Thoracic aorta (tissue), 2 donors: ENCODE results near the gene FKBP9. TPM values are rescaled to one million over a fixed set of nuclear protein-coding genes. Genes with fewer than 3 reads are reported as not detected.
A peak's percentile ranks its signal among the peaks of the same experiment; 100 is the strongest.
"Not testable (repeated sequence)": the region's sequence is repeated elsewhere in the genome, so short reads cannot be mapped to it uniquely, and the experiment has no call there.

Source experiments
- ATAC-seq: fragments of 150-250 bp; one replicate; pipeline ENCODE4 v1.8.0; 2017; ENCODE audit warnings: low read depth; ENCODE audit not compliant: insufficient number of reproducible peaks, low FRiP score
- DNase-seq: peaks from one replicate; pipeline ENCODE4 v3.0.0-alpha.2; 2020; ENCODE audit warnings: low spot score
- H3K27ac ChIP-seq, 2 donors: fragments of 200-600 bp; sonication (generic); 1 replicate in 1 of 2; 2 replicates in 1 of 2; pipeline ENCODE4 v1.5.1; 2016; ENCODE audit warnings: mild to moderate bottlenecking in 2 of 2, moderate library complexity in 2 of 2
- H3K27me3 ChIP-seq: fragments of 200-600 bp; sonication (generic); replicated peaks from 2 replicates; pipeline ENCODE4 v1.6.0; 2016; ENCODE audit warnings: mild to moderate bottlenecking; ENCODE audit not compliant: insufficient read depth
- H3K36me3 ChIP-seq: fragments of 200-600 bp; sonication (generic); one replicate; pipeline ENCODE4 v1.5.1; 2016
- H3K4me1 ChIP-seq, 2 donors: fragments of 200-600 bp; sonication (generic); 1 replicate in 1 of 2; 2 replicates in 1 of 2; pipeline versions ENCODE4 v1.5.1 to v1.6.0; 2016; ENCODE audit warnings: low read depth in 2 of 2, mild to moderate bottlenecking in 1 of 2; ENCODE audit not compliant: control insufficient read depth in 1 of 2
- H3K4me3 ChIP-seq: fragments of 200-600 bp; sonication (generic); 2 replicates; pipeline ENCODE4 v1.5.1; 2016; ENCODE audit warnings: mild to moderate bottlenecking
- H3K9me3 ChIP-seq: fragments of 200-600 bp; sonication (generic); 2 replicates; pipeline ENCODE4 v1.5.1; 2016
- total RNA-seq, 2 donors: library from RNA; depleted of rRNA; stranded (reverse); fragments of >200 nt; gene quantifications; one replicate each; pipeline versions ENCODE4 v1.1.0 to v1.2.3, GENCODE V29; 2016
- TF ChIP-seq, protein P1 (sequence below): fragments of 200-600 bp; sonication (generic); IDR thresholded peaks from one replicate; pipeline ENCODE4 v1.5.1; 2019; ENCODE audit warnings: antibody characterized with exemption

The FKBP9 gene
- total RNA-seq, 2 donors from 2014 or later = 166 to 196 TPM

DNA sequence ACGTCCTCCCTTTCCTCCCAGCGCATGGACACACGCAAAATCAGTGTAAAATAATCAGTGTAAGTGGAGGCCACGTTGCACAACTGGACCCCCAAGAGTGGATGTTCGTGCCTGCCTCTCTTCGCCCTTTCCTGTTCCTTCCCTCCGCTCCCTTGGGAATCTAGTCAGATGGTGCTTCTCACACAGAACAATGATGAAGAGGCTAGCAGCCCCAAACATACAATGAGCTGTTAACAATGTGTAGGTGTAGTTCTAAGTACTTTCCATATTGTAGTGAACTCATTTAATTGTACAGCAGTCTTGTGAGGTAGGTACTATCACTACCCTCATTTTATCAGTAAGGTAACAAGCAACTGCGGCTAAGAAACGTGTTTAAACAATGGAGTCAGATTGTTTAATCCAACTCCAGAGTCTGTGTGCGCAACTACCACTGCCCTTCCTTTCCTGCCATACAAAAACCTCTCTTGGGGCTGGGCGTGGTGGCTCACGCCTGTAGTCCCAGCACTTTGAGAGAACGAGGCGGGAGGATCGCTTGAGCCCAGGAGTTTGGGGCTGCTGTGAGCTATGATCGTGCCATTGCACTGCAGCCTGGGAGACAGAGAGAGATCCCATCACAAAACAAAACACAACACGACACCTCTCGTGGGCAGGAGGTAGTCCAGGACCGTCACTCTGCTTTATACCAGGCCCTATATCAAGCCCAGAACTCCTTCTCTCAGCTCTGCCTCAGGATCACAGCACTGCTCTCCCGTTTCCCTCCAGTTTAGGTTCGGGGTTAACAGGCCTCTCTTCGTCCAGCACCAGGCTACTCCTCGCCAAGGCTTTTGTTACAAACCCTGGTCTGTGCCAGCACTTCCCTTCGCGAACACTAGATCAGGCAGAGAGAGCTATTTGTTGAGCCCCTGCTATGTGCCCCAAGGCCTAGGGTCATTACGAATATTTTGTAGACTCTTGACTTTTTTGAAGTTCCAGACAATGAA is 1.1 kb downstream of the FKBP9 start:
- Histone ChIP-seq H3K9me3 (no peaks in the 10 kb centered on the region), H3K4me3 (peak overlapping the region; percentile 79), H3K27ac (peak overlapping the region; percentile 82 to 88), H3K4me1 (peaks cover 13 to 15% of the 10 kb centered on the region in 2 donors), H3K36me3 (no peaks in the 10 kb centered on the region), H3K27me3 (no peaks in the 10 kb centered on the region)
- TF ChIP-seq, protein P1, sequence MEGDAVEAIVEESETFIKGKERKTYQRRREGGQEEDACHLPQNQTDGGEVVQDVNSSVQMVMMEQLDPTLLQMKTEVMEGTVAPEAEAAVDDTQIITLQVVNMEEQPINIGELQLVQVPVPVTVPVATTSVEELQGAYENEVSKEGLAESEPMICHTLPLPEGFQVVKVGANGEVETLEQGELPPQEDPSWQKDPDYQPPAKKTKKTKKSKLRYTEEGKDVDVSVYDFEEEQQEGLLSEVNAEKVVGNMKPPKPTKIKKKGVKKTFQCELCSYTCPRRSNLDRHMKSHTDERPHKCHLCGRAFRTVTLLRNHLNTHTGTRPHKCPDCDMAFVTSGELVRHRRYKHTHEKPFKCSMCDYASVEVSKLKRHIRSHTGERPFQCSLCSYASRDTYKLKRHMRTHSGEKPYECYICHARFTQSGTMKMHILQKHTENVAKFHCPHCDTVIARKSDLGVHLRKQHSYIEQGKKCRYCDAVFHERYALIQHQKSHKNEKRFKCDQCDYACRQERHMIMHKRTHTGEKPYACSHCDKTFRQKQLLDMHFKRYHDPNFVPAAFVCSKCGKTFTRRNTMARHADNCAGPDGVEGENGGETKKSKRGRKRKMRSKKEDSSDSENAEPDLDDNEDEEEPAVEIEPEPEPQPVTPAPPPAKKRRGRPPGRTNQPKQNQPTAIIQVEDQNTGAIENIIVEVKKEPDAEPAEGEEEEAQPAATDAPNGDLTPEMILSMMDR = no peak
- no peak for ATAC-seq
- DNase-seq = no peak

DNA sequence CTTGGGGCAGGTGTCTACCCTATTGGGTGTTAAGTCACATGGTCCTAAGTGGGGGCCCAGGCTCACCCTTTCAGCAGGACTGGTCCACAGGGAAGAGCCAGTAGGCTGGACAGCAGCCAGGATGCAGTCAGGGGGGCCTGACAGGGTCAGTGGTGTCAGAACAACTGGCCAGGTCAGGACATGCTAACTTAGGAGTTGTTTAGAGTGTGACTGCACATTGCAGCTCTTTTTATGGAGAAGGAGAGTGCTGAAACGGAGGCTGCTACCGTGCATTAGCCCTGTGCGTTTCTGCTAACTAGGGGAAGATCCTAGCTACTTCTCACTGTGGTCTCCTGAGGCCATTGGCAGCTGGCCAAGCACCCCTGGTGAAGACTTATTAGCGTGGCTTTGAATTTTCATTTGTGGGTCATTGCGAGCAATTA is 6.7 kb downstream of the FKBP9 start:
- H3K9me3 ChIP-seq, H3K27ac ChIP-seq, H3K4me3 ChIP-seq, H3K4me1 ChIP-seq, H3K36me3 ChIP-seq, ATAC-seq, DNase-seq, H3K27me3 ChIP-seq: not testable (repeated sequence)

DNA sequence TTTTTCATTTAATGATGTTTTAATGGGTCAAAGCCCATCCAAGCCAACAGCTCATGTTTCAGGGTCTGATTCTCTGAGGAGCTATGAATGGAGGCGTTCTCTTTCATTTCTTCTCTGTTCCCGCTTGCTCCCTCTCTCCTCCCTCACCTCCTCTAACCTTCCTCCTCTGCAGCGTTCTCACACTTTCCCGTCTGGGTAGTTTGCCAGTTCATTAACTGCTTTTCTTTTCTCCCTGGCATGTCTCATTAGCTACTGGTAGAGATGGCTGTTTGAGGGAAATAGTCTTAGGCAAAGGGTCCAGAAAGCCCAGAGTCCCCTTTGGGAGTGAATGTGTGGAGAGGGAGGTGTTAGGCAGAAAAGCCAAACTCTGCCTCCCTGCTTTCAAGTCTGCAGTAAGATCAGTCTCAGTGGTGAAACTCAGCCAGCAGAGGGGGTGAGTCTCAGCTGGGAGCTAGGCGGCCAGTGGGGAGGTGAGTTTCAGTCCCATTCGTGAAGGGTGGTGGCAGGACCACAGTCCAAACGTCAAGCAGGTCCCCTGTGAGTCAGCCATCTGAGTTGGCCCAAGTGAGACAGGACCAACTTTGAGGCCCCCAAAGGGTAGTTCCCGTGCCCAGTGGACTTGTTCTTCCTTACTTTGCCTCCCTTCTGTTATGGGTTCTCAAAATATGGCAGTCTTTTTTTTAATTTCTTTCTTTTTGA is 7.4 kb downstream of the FKBP9 start:
- not testable (repeated sequence) for H3K36me3 ChIP-seq, DNase-seq, H3K4me1 ChIP-seq, H3K9me3 ChIP-seq, H3K27ac ChIP-seq, H3K27me3 ChIP-seq, H3K4me3 ChIP-seq
- peak; percentile 38 for ATAC-seq
- TF ChIP-seq, protein P1 = peak; percentile 15

DNA sequence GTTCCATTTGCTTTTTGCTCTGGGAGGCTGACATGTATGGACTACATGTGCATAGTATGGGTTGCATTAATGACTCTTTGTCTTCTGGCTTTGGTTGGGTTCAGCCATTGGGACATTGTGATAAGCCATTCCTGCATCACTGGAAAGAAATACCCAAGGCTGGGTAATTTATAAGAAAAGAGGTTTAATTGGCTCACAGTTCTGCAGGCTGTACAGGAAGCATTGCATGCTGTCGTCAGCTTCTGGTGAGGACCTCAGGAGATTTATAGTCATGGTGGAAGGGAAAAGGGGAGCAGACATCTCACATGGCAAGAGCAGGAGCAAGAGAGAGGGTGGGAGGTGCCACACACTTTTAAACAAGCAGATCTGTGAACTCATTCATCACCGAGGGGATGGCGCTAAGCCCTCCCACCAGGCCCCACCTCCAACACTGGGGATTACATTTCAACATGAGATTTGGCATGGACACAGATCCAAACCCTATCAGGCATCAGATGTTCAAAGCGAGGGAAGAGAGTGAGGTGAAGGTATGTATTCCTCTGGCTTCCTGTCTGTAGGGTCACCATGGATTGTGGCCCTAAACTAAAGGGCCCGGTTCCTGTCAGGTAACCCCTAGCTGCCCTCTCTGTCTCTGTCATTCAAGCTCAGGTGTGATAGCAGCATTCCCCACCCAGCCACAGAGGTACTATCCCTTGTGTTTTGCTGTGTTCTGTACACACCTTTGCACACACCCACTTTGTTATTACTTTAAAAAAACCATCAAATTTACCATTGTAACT is 9.4 kb downstream of the FKBP9 start:
- ATAC-seq = not testable (repeated sequence)

DNA sequence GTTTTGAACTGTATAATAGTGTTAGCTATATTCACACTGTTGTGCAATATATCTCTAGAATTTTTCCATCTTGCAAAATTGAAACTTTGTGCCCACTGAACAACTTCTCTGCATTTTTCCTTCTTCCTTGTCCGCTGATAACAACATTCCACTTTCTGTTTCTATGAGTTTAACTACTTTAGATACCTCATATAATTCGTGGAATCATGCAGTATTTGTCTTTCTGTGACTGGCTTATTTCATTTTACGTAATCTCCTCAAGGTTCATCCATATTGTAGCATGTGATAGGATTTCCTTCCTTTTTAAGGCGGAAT is 10.0 kb downstream of the FKBP9 start:
- ATAC-seq, H3K9me3 ChIP-seq, H3K4me3 ChIP-seq, H3K27me3 ChIP-seq, H3K4me1 ChIP-seq, H3K27ac ChIP-seq, DNase-seq, H3K36me3 ChIP-seq: not testable (repeated sequence)

More for the DNA sequence above, 9.4 kb downstream of the FKBP9 start:
- not testable (repeated sequence) for H3K9me3 ChIP-seq, H3K27ac ChIP-seq, H3K4me3 ChIP-seq, H3K4me1 ChIP-seq, H3K27me3 ChIP-seq, H3K36me3 ChIP-seq, DNase-seq

DNA sequence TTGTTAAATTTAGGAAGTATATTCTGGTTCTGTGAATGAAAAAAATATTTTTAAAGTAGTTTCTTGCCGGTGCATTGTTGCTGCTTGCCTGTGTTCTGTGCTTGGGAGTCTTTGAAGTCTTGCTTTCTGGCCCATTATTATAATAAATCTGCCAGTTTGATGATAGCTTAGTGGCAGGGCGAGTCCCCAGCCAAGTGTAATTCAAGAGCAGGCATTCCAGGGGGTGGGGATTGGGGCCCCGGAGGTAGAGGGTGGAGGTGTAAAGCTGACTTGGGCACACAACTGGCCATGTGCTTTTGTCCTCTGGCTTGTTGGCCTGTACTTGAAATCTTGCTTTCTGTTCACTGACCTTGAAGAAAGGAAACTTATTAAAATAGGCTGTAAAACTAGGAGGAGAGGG is 14.7 kb downstream of the FKBP9 start:
- not testable (repeated sequence) for DNase-seq, ATAC-seq, H3K4me3 ChIP-seq, H3K27ac ChIP-seq, H3K27me3 ChIP-seq, H3K4me1 ChIP-seq, H3K9me3 ChIP-seq, H3K36me3 ChIP-seq

DNA sequence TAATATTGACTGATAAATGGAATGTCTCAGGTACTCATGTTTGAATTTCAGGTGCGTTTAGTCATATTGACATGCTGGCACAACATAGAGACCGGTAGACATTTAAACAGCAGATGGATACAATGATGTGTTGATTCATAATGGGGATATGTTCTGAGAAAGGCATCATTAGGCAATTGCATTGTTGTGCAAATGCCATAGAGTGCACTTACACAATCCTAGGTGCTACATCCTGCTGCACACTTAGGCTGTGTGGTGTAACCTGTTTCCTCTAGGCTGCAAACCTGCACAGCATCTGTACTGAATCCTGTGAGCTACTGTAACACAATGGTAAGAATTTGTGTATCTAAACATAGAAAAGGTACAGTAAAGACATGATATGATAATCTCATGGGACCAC is 19.9 kb downstream of the FKBP9 start:
- not testable (repeated sequence) for H3K36me3 ChIP-seq, H3K4me1 ChIP-seq, H3K9me3 ChIP-seq, ATAC-seq, DNase-seq, H3K4me3 ChIP-seq, H3K27ac ChIP-seq, H3K27me3 ChIP-seq

DNA sequence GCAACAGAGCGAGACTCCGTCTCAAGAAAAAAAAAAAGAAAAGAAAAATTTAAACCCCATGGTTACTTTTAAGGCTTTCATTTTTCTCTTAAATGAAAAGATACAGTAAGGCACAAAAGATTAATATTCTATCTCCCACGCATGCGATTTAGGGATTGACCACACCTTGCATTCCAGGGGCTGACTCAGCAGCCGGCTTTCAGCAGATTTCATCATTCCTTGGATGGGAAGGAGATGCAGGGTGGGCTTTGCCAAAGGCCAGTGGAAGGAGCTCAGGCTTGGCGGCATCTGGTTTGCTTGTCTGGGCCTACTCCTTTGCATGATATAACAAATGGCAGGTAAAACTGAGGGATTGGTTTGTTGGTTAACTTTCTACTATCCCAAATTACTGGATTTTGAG is 22.0 kb downstream of the FKBP9 start:
- ATAC-seq, H3K4me1 ChIP-seq, H3K27me3 ChIP-seq, H3K4me3 ChIP-seq, H3K36me3 ChIP-seq, DNase-seq, H3K27ac ChIP-seq, H3K9me3 ChIP-seq: not testable (repeated sequence)

DNA sequence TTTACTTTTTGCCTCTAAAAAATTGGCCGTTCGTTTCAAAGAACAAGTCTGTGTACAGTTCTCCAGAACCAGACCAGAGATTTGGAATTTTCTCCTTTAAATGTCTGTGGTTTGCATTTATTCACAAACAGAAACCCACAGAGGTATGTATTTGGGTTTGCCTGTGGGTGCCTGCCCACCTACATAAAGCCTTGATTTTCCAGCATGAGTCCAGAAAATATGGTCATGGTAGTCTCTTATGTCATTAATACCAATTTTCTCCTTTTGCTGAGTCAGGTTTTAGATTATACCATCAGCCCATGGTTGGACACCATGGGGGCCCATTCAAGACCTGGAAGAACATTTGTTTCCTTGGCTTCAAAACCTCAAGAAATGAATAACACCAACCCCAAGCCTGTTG is 22.7 kb downstream of the FKBP9 start:
- H3K9me3 ChIP-seq, H3K4me1 ChIP-seq, H3K27ac ChIP-seq, ATAC-seq, DNase-seq, H3K4me3 ChIP-seq, H3K27me3 ChIP-seq, H3K36me3 ChIP-seq: not testable (repeated sequence)

DNA sequence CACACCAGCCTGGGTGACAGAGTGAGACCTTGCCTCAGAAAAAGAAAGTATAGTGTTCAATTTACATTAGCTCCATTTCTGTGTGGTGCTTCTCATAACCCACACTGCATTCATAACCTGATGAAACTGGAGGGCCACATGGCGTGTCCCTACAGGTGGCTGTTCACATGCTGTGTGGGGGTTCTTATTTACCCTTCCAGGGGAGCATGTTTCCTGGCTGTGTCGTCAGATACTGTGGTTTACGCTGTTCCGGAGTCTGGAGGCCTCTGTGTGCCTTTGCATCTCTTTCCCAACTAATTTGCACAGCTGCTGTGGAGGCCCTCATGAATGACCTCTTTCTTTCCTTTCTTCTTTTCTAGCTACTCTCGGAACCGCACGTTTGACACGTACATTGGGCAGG is 30.9 kb downstream of the FKBP9 start:
- H3K36me3 ChIP-seq, ATAC-seq: not testable (repeated sequence)

More for the DNA sequence above, 30.9 kb downstream of the FKBP9 start:
- H3K27me3 ChIP-seq, H3K4me1 ChIP-seq, H3K4me3 ChIP-seq, DNase-seq, H3K27ac ChIP-seq, H3K9me3 ChIP-seq: not testable (repeated sequence)
